SK-N-MC (cell line): ENCODE data around the gene RNASEL.

ENCODE experiments used
- EZH2 ChIP-seq: fragments of 200-600 bp; sonication (generic); IDR thresholded peaks from one replicate; pipeline ENCODE4 v1.6.1; 2017; ENCODE audit warnings: antibody characterized with exemption
- FOXP2 ChIP-seq: optimal IDR thresholded peaks from 2 replicates; pipeline ENCODE3; 2011; ENCODE audit warnings: mild to moderate bottlenecking, moderate library complexity; ENCODE audit not compliant: insufficient read depth; ENCODE audit errors: extremely low read length, control extremely low read depth
- POLR2AphosphoS5 ChIP-seq: IDR thresholded peaks from 2 replicates; pipeline ENCODE4 v1.6.1; 2012; ENCODE audit warnings: mild to moderate bottlenecking, low read depth, low read length, borderline replicate concordance

DNA sequence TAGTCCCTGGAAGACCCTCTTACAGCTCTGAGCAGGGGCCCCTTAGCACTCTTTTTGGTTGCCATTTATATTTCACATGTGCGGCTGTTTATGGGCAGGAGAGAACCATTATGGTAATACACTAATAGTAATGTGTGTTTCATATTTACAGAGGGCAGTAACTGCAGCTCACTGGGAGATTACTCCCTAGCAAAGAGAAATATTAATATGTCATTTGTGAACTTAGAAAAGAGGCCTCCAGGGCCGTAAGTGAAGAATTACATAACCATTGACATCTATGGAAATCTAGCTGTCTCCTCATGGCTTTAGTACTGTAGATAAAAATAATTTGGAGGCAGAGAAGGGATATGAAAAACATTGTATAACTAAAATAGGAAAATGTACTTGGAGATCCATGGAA is 38.6 kb upstream of the RNASEL start:
- TF ChIP-seq POLR2AphosphoS5 (no peak), EZH2 (no peak), FOXP2 (no peak)
